SK-N-SH treated with all-trans-retinoic acid at 6 μM for 48 hours (cell line): ENCODE measurements around the gene DRD2.

Experiments used
- ATAC-seq: fragments of 200-7000 bp; cut with Tn5 transposase; 3 replicates; pipeline ENCODE4 v1.9.1; 2020; ENCODE audit warnings: mild to moderate bottlenecking, moderate library complexity
- ARNTL ChIP-seq: fragments of 450-650 bp; formaldehyde crosslinking; IDR thresholded peaks from 2 replicates; pipeline ENCODE4 v1.5.0; 2020; ENCODE audit warnings: low read depth, mild to moderate bottlenecking, moderate library complexity, borderline replicate concordance
- BACH2 ChIP-seq: fragments of 250-450 bp; sonication (Bioruptor Pico); IDR thresholded peaks from 2 replicates; pipeline ENCODE4 v1.9.0; 2021; ENCODE audit warnings: mild to moderate bottlenecking, borderline replicate concordance
- CSDC2 ChIP-seq: fragments of 250-450 bp; sonication (Bioruptor Pico); IDR thresholded peaks from 2 replicates; pipeline ENCODE4 v1.5.0; 2020; ENCODE audit warnings: mild to moderate bottlenecking, moderate library complexity
- ESRRG ChIP-seq: fragments of 250-450 bp; sonication (Bioruptor Pico); IDR thresholded peaks from 2 replicates; pipeline ENCODE4 v1.6.1; 2021; ENCODE audit warnings: mild to moderate bottlenecking
- GLIS3 ChIP-seq: fragments of 250-450 bp; sonication (Bioruptor Pico); IDR thresholded peaks from 2 replicates; pipeline ENCODE4 v1.5.0; 2020; ENCODE audit warnings: mild to moderate bottlenecking, moderate library complexity
- ISL1 ChIP-seq: fragments of 250-450 bp; sonication (Bioruptor Pico); IDR thresholded peaks from 2 replicates; pipeline ENCODE4 v2.1.2; 2022; ENCODE audit warnings: mild to moderate bottlenecking, moderate library complexity
- OSR1 ChIP-seq: fragments of 250-450 bp; sonication (Bioruptor Pico); IDR thresholded peaks from 2 replicates; pipeline ENCODE4 v1.8.0; 2022; ENCODE audit warnings: moderate library complexity, mild to moderate bottlenecking, inconsistent platforms
- PPARA ChIP-seq: fragments of 250-450 bp; sonication (Bioruptor Pico); IDR thresholded peaks from 2 replicates; pipeline ENCODE4 v1.5.0; 2020; ENCODE audit warnings: mild to moderate bottlenecking, borderline replicate concordance
- RARB ChIP-seq: fragments of 250-450 bp; sonication (Bioruptor Pico); IDR thresholded peaks from 2 replicates; pipeline ENCODE4 v1.8.0; 2021; ENCODE audit warnings: mild to moderate bottlenecking, moderate library complexity
- SNAI2 ChIP-seq: fragments of 250-450 bp; sonication (Bioruptor Pico); IDR thresholded peaks from 2 replicates; pipeline ENCODE4 v1.5.0; 2020; ENCODE audit warnings: mild to moderate bottlenecking, moderate library complexity
- TOX ChIP-seq: fragments of 250-450 bp; sonication (Bioruptor Pico); IDR thresholded peaks from 2 replicates; pipeline ENCODE4 v1.8.0; 2021; ENCODE audit warnings: mild to moderate bottlenecking, moderate library complexity, borderline replicate concordance
- ZC3H10 ChIP-seq: fragments of 250-450 bp; sonication (Bioruptor Pico); IDR thresholded peaks from 2 replicates; pipeline ENCODE4 v1.5.1; 2021; ENCODE audit warnings: mild to moderate bottlenecking, moderate library complexity
- ZFP3 ChIP-seq: fragments of 250-450 bp; sonication (Bioruptor Pico); IDR thresholded peaks from 2 replicates; pipeline ENCODE4 v1.5.0; 2020; ENCODE audit warnings: mild to moderate bottlenecking, moderate library complexity
- ZNF565 ChIP-seq: fragments of 450-650 bp; formaldehyde crosslinking; conservative IDR thresholded peaks from 2 replicates; pipeline ENCODE4 v1.5.0; 2020; ENCODE audit warnings: low read depth, mild to moderate bottlenecking, moderate library complexity
- ZNF70 ChIP-seq: fragments of 450-650 bp; formaldehyde crosslinking; IDR thresholded peaks from 2 replicates; pipeline ENCODE4 v1.5.0; 2020; ENCODE audit warnings: mild to moderate bottlenecking, moderate library complexity
- ZNF8 ChIP-seq: fragments of 450-650 bp; formaldehyde crosslinking; IDR thresholded peaks from 2 replicates; pipeline ENCODE4 v1.5.0; 2020; ENCODE audit warnings: mild to moderate bottlenecking, moderate library complexity
- TF ChIP-seq, protein P1 (sequence below): fragments of 250-450 bp; sonication (Bioruptor Pico); IDR thresholded peaks from 2 replicates; pipeline ENCODE4 v1.5.1; 2021; ENCODE audit warnings: mild to moderate bottlenecking, moderate library complexity
- TF ChIP-seq, protein P2 (sequence below): fragments of 250-450 bp; sonication (Bioruptor Pico); IDR thresholded peaks from 2 replicates; pipeline ENCODE4 v1.5.1; 2020; ENCODE audit warnings: low read depth, mild to moderate bottlenecking, moderate library complexity
- TF ChIP-seq, protein P3 (sequence below): fragments of 250-450 bp; sonication (Bioruptor Pico); IDR thresholded peaks from 2 replicates; pipeline ENCODE4 v1.5.0; 2020; ENCODE audit warnings: mild to moderate bottlenecking, moderate library complexity
- TF ChIP-seq, protein P4 (sequence below): fragments of 250-450 bp; sonication (Bioruptor Pico); IDR thresholded peaks from 2 replicates; pipeline ENCODE4 v1.8.0; 2021; ENCODE audit warnings: low read depth, mild to moderate bottlenecking, moderate library complexity, borderline replicate concordance

Gene DRD2

DNA sequence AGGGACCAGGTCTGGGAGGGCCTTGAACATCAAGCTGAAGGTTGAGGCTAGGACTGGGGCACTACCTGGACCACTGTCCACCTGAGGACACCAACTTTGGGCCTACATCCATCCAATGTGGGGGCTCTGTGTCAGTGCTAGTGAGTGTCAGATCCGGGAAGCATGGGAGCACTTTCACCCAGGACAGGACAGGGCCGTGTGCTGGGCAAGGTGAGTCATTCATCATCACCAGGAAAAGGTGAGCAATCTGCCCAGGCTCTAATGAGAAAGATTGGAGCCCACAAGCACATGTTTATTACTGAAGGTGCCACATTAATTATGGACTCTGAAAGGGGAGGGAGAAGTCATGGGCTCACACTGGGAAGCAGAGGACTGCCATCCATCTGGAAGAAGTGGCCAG is 39.7 kb upstream of the DRD2 start:
- no peak for TF ChIP-seq OSR1 (CRISPR knock-in tag)
- TF ChIP-seq, protein P1, sequence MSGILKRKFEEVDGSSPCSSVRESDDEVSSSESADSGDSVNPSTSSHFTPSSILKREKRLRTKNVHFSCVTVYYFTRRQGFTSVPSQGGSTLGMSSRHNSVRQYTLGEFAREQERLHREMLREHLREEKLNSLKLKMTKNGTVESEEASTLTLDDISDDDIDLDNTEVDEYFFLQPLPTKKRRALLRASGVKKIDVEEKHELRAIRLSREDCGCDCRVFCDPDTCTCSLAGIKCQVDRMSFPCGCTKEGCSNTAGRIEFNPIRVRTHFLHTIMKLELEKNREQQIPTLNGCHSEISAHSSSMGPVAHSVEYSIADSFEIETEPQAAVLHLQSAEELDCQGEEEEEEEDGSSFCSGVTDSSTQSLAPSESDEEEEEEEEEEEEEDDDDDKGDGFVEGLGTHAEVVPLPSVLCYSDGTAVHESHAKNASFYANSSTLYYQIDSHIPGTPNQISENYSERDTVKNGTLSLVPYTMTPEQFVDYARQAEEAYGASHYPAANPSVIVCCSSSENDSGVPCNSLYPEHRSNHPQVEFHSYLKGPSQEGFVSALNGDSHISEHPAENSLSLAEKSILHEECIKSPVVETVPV (CRISPR knock-in tag), result no peak
- ATAC-seq, result no peak

DNA sequence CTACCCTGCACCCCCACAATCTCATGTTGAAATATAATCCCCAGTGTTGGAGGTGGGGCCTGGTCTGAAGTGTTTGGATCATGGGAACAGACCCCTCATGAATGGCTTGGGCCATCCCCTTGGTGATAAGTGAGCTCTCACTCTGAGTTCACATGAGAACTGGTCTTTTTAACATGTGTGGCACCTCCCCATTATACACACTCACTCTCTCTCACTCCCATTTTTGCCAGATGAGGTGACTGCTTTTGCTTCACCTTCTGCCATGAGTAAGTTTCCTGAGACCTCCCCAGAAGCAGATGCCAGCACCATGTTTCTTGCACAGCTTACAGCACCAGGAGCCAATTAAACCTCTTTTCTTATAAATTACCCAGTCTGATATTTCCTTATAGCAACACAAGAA is 32.1 kb upstream of the DRD2 start:
- TF ChIP-seq ZNF8 (no peak), CSDC2 (CRISPR knock-in tag) (no peak), BACH2 (CRISPR knock-in tag) (no peak), ZC3H10 (CRISPR knock-in tag) (no peak), SNAI2 (no peak), ESRRG (CRISPR knock-in tag) (no peak), RARB (no peak), PPARA (no peak)
- TF ChIP-seq, protein P2, sequence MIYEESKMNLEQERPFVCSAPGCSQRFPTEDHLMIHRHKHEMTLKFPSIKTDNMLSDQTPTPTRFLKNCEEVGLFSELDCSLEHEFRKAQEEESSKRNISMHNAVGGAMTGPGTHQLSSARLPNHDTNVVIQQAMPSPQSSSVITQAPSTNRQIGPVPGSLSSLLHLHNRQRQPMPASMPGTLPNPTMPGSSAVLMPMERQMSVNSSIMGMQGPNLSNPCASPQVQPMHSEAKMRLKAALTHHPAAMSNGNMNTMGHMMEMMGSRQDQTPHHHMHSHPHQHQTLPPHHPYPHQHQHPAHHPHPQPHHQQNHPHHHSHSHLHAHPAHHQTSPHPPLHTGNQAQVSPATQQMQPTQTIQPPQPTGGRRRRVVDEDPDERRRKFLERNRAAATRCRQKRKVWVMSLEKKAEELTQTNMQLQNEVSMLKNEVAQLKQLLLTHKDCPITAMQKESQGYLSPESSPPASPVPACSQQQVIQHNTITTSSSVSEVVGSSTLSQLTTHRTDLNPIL, result no peak
- TF ChIP-seq, protein P3, sequence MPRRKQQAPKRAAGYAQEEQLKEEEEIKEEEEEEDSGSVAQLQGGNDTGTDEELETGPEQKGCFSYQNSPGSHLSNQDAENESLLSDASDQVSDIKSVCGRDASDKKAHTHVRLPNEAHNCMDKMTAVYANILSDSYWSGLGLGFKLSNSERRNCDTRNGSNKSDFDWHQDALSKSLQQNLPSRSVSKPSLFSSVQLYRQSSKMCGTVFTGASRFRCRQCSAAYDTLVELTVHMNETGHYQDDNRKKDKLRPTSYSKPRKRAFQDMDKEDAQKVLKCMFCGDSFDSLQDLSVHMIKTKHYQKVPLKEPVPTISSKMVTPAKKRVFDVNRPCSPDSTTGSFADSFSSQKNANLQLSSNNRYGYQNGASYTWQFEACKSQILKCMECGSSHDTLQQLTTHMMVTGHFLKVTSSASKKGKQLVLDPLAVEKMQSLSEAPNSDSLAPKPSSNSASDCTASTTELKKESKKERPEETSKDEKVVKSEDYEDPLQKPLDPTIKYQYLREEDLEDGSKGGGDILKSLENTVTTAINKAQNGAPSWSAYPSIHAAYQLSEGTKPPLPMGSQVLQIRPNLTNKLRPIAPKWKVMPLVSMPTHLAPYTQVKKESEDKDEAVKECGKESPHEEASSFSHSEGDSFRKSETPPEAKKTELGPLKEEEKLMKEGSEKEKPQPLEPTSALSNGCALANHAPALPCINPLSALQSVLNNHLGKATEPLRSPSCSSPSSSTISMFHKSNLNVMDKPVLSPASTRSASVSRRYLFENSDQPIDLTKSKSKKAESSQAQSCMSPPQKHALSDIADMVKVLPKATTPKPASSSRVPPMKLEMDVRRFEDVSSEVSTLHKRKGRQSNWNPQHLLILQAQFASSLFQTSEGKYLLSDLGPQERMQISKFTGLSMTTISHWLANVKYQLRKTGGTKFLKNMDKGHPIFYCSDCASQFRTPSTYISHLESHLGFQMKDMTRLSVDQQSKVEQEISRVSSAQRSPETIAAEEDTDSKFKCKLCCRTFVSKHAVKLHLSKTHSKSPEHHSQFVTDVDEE (CRISPR knock-in tag), result no peak
- TF ChIP-seq, protein P4, sequence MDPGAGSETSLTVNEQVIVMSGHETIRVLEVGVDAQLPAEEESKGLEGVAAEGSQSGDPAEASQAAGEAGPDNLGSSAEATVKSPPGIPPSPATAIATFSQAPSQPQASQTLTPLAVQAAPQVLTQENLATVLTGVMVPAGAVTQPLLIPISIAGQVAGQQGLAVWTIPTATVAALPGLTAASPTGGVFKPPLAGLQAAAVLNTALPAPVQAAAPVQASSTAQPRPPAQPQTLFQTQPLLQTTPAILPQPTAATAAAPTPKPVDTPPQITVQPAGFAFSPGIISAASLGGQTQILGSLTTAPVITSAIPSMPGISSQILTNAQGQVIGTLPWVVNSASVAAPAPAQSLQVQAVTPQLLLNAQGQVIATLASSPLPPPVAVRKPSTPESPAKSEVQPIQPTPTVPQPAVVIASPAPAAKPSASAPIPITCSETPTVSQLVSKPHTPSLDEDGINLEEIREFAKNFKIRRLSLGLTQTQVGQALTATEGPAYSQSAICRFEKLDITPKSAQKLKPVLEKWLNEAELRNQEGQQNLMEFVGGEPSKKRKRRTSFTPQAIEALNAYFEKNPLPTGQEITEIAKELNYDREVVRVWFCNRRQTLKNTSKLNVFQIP (CRISPR knock-in tag), result no peak
- TF ChIP-seq, protein P1 (CRISPR knock-in tag), result no peak
- no peak for ATAC-seq

DNA sequence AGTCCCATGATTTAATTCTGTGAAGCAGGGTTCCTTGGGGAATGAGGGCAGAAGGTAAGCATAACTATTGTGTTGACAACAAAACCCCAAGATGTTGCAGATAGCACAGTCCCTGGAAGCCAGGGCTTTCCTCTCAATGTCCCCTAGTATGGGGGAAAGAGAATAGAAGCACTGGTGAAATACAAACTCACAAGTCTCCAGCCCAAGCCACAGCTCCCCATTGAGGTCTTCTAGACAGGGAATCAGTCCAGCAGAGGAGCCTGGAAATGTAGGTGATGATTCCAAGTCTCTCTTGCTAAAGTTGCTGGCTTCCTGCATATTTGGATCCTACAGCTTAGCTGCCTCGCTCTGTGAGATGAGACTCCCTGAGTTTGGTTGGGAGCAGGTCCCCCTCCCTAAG is 31.7 kb upstream of the DRD2 start:
- ATAC-seq, result no peak
- TF ChIP-seq ISL1 (no peak), SNAI2 (no peak), GLIS3 (CRISPR knock-in tag) (no peak), TOX (CRISPR knock-in tag) (no peak), ARNTL (CRISPR knock-in tag) (no peak), ZFP3 (CRISPR knock-in tag) (no peak)

DNA sequence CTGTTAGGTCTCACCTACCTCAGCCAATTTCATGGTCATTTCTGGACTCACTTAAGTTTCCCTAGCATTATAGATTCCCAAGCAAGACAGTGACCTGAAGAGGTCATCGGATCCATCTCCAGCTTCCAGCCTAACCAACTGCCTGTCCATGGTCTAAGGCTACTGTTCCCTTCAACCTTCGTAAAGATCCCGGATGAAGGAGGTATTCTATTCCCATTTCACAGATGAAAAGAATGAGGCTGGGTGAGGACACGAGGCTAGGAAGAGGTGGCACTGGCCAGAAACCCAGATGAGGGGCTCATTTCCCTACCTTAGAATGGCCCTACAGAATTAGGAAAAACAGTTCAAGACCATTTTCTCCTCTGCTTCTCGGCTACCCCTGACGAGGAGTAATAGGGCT is 31.3 kb upstream of the DRD2 start:
- no peak for ATAC-seq
- TF ChIP-seq ZFP3 (CRISPR knock-in tag) (no peak), ISL1 (no peak), ZNF565 (CRISPR knock-in tag) (no peak), ZNF70 (CRISPR knock-in tag) (no peak), BACH2 (CRISPR knock-in tag) (no peak), ARNTL (CRISPR knock-in tag) (no peak)
- TF ChIP-seq, protein P2, result no peak
